Cortex of kidney (tissue), 1 donor: ENCODE data around the gene RNASEL.

Source experiments
- DNase-seq: peaks from one replicate; lab custom pipeline; 2025; lab: John Stamatoyannopoulos, UW

Gene RNASEL

GRCh38 chr1:182600036-182600713 lies 11.1 kb upstream of the RNASEL start:
- DNase-seq, result no peak

DNA sequence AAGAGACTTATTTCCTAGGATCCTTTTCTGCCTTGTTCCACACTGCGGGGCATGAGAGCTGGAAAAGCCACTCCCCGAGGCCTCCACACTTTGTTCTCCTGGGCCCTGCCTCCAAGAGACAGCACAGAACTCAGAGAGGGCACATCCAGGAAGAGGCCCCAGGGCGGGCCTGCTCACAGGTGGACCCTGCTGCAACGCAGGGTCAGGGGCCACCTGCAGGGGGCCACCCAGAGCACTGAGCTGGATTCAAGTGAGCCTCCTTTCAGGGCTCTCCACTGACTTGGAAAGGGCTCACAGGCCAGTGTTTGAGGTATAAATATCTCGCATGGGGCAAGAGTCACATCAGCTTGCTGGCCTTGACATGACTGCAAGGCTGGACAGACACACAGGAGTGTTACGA lies 10.3 kb upstream of the RNASEL start:
- no peak for DNase-seq

DNA sequence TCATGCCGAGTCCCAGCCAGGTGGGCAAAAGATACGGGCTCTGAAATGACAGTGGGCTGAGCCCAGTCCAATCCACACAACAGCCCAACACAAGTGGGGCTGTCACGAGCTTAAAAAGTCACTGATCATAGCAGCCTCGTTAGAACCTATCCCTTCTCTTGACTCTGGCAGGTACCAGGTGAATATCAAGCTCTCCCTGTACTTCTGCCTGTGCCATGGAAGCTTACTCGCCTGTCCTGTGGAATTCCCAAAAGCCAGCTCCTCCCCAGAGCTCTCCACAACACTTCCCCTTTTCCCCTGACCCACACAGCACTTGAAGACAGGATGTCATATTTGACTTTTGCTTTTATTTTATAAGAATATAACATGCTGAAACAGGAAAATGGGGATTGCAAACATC lies 9.2 kb upstream of the RNASEL start:
- DNase-seq, result no peak

GRCh38 chr1:182596934-182597333 lies 7.9 kb upstream of the RNASEL start:
- DNase-seq, result no peak

- DNase-seq, result no peak
Measured at GRCh38 chr1:182595641-182596240, 6.7 kb upstream of the RNASEL start.

DNA sequence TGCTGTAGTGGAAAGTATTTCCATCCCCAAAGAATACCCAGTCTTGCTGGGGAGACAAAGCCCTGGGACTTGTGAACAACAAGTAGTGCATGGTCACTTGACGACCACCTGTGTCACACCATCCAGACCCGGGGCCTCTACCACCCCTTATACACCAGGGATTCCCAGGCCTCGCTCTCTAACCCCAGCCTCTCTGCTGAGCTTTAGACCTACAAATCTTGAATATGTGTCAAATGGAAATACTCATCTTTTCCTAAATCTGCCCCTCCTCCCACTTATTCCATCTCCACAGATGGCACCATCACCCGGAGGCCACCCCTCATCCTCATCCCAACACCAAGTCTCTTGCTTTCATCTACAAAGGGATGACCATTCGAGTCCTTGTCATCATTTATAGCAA lies 875 bp upstream of the RNASEL start:
- no peak for DNase-seq

DNA sequence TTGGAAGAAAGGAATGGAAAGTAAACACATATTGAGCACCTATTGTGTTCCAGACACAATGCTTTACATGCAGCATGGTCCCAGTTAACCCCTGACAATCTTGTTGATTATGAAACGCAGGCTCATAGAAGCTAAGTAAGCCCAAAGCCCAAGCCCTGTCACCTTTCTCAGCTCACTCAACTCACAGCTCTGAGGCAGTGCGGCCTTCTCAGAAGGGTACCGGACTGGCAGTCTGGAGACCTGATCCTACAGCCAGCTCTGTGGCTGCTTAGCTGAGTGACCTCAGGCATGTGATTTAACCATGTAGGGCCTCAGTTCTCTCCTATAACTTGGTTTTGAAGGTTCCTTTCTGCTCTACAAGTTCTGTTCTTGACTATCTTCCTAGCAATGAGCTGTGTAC lies 464 bp upstream of the RNASEL start:
- no peak for DNase-seq

DNA sequence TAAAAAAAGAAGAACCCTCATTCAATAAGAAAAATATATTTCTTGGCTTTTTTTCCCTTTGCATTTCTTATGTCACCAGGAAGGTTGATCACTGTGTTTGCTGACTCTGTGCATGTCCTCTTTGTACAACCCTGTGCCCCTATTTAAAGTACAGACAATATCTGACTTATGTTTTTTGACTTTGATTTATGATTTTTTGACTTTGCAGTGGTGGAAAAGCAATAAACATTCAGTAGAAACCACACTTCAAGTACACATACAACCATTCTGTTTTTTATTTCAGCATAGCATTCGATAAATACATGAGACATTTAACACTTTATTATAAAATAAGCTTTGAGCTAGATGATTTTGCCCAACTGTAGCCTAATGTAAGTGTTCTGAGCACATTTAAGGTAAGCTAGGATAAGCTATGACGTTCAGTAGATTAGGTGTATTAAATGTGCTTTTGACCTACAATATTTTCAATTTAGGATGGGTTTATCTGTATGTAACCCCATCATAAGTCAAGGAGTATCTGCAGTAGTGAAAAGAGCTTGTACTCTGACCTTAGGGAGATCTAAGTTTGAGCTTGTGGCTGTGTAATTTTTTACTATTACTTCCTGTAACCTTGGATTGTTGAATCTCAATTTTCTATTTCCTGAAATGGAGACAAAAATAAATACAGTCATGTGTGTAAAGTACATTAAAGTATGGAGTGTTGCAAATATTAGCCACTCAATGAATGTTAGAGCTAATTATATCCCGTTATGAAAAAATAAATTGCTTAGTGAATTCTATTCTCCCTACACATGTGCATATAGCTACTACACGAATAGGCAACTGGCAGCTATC lies 1.2 kb downstream of the RNASEL start:
- DNase-seq, result no peak

DNA sequence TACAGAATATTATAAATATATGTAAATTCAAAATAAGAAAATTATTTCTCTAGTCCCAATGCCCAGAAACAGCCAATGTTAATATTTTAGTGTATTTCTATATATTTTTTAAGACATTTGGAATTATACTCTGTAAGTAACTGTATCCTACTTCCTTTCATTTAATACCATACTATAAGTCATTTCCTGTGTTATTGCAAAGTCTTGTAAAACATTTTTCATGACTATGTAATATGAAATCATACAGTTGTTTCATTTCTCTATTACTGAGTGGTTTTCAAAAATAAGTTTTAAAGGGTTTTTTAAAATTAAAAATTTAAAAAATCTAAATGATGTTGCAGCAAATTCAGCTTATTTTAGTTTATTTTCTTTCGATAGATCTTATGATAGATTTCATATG lies 2.0 kb downstream of the RNASEL start:
- DNase-seq, result no peak

- DNase-seq, result no peak
Measured at GRCh38 chr1:182586380-182586779, 2.7 kb downstream of the RNASEL start.

DNA sequence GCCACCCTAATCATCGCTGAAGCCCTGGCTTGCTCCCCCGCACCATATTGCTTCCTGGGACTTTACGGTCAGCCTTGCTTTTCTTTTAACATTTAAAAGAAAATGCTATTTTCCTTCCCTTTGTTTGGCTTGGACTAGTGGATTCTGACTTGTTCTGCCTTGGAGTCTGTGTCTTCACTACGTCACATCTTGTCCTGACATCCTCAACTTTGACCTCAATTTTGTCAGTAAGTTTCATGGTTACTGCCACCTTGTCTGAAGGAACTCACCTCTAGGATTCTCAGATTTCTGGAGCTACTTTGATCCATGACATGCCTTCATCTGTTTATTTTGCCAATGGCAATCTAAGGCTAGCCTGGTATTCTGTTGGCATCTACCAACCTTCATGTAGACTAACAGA lies 4.3 kb downstream of the RNASEL start:
- no peak for DNase-seq

GRCh38 chr1:182580736-182581135 lies 8.3 kb downstream of the RNASEL start:
- no peak for DNase-seq

GRCh38 chr1:182575540-182576149 lies 13.4 kb downstream of the RNASEL start:
- no peak for DNase-seq

DNA sequence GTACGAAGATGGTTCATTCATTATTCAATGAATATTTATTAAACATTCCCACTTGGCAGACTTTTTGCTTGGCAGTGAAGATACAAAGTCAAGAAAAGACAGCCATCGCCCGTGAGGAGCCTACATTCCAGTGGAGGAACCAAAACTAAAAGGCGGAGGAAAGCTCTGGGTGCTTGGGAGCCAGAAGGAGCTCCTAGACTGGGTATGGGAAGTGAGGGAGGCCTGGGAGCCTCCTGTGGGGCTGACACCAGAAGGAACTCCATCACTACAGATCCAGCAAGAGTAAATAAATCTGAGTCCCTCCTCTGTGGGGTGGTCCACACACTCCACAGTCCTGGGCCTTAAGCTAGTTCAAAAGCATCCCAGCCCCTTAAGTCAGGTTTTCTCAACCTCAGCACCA lies 14.9 kb downstream of the RNASEL start:
- DNase-seq, result no peak

GRCh38 chr1:182570611-182570970 lies 18.5 kb downstream of the RNASEL start:
- no peak for DNase-seq

- DNase-seq, result no peak
Measured at GRCh38 chr1:182569939-182570610, 19.0 kb downstream of the RNASEL start.

DNA sequence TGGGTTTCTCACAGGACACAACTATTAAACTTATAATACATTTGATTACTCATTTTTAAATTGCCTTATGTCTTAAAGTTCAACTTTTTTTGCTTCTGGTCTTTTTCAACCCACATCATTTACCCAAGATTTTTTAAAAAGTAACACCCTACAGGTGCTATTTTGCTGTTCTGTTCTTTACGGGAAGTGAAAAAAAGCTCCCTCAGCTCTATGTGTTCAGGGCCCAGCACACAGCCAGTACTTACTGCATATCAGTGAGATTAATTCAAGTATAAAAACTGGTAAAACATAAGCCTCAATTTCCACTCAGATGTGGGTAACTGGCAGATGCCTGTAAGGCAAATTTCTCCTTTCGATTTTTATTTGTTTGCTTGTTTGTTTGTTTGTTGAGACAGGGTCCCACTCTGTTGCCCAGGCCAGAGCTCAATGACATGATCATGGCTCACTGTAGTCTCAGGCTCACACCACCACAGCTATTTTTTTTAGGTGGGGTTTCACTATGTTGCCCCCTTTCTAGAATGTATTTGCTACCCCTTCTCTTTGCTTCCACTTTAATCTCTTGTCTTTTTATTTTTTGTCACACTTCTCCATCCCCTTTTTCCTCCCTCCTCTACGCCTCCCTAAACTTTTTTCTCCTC lies 20.3 kb downstream of the RNASEL start:
- no peak for DNase-seq

- DNase-seq, result no peak
Measured at GRCh38 chr1:182567629-182568028, 21.4 kb downstream of the RNASEL start.

DNA sequence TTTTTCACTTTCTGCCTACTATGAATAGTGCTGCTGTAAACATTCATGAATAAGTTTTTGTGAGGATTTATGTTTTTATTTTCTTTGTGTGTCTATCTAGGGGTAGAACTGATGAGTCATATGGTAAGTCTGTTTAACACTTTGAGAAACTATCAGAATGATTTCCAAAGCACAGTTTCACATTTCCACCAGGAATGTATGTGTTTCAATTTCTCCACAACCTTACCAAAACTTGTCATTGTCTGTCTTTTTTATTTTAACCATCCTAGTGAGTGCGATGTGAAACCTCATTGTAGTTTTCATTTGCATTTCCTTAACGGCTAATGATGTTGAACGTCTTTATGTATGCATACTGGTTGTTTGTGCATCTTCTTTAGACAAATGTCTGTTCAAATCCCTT lies 23.5 kb downstream of the RNASEL start:
- DNase-seq, result no peak

- no peak for DNase-seq
Measured at GRCh38 chr1:182564406-182565004, 24.6 kb downstream of the RNASEL start.

GRCh38 chr1:182563095-182563494 lies 26.0 kb downstream of the RNASEL start:
- no peak for DNase-seq
